Limb (tissue), 2 donors: ENCODE data around the gene USP44.
"Not testable (repeated sequence)": the region's sequence is repeated elsewhere in the genome, so short reads cannot be mapped to it uniquely, and the experiment has no call there.

Source experiments
- DNase-seq, 2 donors: peaks; one replicate each; pipeline ENCODE4 v3.0.0-alpha.2; 2016; ENCODE audit errors: extremely low spot score in 2 of 2

The USP44 gene

GRCh38 chr12:95511977-95512376 is 39.3 kb downstream of the USP44 start:
- no peak for DNase-seq

- no peak for DNase-seq
Measured at GRCh38 chr12:95509300-95509699, 42.0 kb downstream of the USP44 start.

GRCh38 chr12:95506707-95507523 is 44.4 kb downstream of the USP44 start:
- no peak for DNase-seq

- no peak for DNase-seq
Measured at GRCh38 chr12:95505039-95505438, 46.2 kb downstream of the USP44 start.

- DNase-seq = no peak
Measured at GRCh38 chr12:95504140-95504539, 47.1 kb downstream of the USP44 start.

- no peak for DNase-seq
Measured at GRCh38 chr12:95499772-95500171, 51.5 kb downstream of the USP44 start.

GRCh38 chr12:95498968-95499367 is 52.3 kb downstream of the USP44 start:
- DNase-seq = no peak

- DNase-seq = no peak
Measured at GRCh38 chr12:95497031-95497430, 54.2 kb downstream of the USP44 start.

- no peak for DNase-seq
Measured at GRCh38 chr12:95495433-95495832, 55.8 kb downstream of the USP44 start.

- no peak for DNase-seq
Measured at GRCh38 chr12:95494888-95495287, 56.4 kb downstream of the USP44 start.

- no peak for DNase-seq
Measured at GRCh38 chr12:95492462-95492861, 58.8 kb downstream of the USP44 start.

- DNase-seq = no peak
Measured at GRCh38 chr12:95487024-95487423, 64.3 kb downstream of the USP44 start.

GRCh38 chr12:95484524-95484923 is 66.8 kb downstream of the USP44 start:
- DNase-seq = no peak

- not testable (repeated sequence) for DNase-seq
Measured at GRCh38 chr12:95482564-95482963, 68.7 kb downstream of the USP44 start.

GRCh38 chr12:95481888-95482287 is 69.4 kb downstream of the USP44 start:
- no peak for DNase-seq

- DNase-seq = no peak
Measured at GRCh38 chr12:95481072-95481471, 70.2 kb downstream of the USP44 start.

- DNase-seq = no peak
Measured at GRCh38 chr12:95480230-95480629, 71.0 kb downstream of the USP44 start.

GRCh38 chr12:95474660-95474958 is 76.7 kb downstream of the USP44 start:
- no peak for DNase-seq

GRCh38 chr12:95473884-95474659 is 77.2 kb downstream of the USP44 start, which contains the start of gene METAP2:
TSS of gene METAP2 (plus strand) at chr12:95474152. CDS start at chr12:95474180, 28 bp downstream.
- peak; percentile 96 for DNase-seq

- DNase-seq = peak; percentile 40 to 55
Measured at GRCh38 chr12:95473231-95473883, 77.9 kb downstream of the USP44 start.

- DNase-seq = no peak
Measured at GRCh38 chr12:95470300-95470699, 81.0 kb downstream of the USP44 start.
